SK-N-DZ (cell line): Measurements from ENCODE around the gene VPS51.
"Not testable (repeated sequence)": the region's sequence is repeated elsewhere in the genome, so short reads cannot be mapped to it uniquely, and the experiment has no call there.

Experiments
- DNase-seq: peaks from one replicate; pipeline ENCODE4 v3.0.0-alpha.2; 2015; ENCODE audit warnings: low spot score

Gene VPS51

DNA sequence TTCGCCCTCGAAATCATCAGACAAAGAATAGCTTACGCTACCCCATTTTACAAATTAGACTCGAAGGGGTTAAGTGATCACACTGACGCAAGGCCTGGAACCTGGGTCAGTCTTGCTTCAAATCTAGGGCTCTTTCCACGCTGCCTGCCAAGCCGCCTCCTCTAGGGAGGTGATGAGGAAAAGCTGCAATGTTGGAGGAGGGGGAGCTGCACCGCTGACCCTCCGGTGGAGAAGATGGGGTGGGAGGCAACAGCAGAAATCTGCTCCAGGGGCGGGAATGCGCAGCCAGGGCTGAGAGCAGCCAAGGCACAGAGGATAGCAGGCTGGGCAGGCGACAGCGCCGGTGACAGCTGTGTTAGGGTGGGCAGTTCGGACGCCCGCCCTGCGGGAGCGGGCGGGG lies 37.7 kb downstream of the VPS51 start:
- no peak for DNase-seq

- peak; percentile 92 for DNase-seq
These were observed 38.4 kb downstream of the VPS51 start, which contains the start of gene SYVN1 for GRCh38 chr11:65134240-65134951. TSS of gene SYVN1 (minus strand) at chr11:65134519. CDS start at chr11:65133601, 918 bp downstream.

- DNase-seq = peak; percentile 97
These were observed 39.1 kb downstream of the VPS51 start for GRCh38 chr11:65134952-65135632.

GRCh38 chr11:65135633-65136145 lies 39.7 kb downstream of the VPS51 start:
- no peak for DNase-seq

GRCh38 chr11:65136515-65137096 lies 40.6 kb downstream of the VPS51 start:
- DNase-seq = no peak

- DNase-seq = no peak
These were observed 46.0 kb downstream of the VPS51 start for GRCh38 chr11:65141896-65142494.

DNA sequence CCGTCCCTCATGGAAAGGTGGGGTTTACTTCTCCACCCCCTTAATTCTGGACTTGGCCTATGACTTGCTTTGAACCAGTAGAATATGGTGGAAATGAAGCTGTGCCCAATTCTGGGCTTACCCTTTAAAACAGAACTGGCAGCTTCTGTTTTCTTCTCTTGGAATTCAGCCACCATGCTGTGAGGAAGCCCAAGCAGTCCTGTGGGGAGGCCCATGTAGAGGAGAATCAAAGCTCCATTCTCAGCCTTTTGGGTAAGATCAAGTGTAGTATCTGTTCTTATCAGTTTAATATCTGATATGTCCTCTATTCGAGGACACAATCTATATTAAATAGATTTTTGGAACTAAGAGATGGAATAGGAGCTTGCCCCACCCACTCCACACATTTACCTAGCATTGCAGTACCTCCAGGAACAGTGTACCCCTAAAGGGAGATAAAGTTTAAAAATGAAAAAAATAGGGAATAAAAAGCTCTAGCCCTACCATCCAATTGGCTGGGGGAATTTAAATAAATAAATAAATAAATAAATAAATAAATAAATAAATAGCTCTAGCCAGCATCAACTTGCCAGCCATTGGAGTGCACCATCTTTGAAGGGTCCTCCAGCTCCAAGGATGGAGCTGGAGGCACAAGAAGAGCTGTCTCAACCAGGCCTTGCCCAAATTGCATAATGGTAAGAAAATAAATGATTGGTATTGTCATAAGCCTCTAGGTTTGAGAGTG lies 51.5 kb downstream of the VPS51 start:
- no peak for DNase-seq

GRCh38 chr11:65148657-65149056 lies 52.6 kb downstream of the VPS51 start:
- no peak for DNase-seq

DNA sequence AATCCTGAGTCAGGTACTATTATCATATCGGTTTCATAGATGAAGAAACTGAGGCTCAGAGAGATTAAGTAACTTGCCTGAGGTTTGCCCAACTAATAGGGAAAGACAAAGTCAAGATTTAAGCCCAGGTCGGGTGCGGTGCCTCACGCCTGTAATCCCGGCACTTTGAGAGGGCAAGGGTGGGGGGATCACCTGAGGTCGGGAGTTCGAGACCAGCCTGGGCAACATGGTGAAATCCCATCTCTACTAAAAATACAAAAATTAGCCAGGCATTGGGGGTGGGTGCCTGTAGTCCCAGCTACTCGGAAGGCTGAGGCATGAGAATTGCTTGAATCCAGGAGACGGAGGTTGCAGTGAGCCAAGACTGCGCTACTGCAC lies 54.1 kb downstream of the VPS51 start:
- not testable (repeated sequence) for DNase-seq

DNA sequence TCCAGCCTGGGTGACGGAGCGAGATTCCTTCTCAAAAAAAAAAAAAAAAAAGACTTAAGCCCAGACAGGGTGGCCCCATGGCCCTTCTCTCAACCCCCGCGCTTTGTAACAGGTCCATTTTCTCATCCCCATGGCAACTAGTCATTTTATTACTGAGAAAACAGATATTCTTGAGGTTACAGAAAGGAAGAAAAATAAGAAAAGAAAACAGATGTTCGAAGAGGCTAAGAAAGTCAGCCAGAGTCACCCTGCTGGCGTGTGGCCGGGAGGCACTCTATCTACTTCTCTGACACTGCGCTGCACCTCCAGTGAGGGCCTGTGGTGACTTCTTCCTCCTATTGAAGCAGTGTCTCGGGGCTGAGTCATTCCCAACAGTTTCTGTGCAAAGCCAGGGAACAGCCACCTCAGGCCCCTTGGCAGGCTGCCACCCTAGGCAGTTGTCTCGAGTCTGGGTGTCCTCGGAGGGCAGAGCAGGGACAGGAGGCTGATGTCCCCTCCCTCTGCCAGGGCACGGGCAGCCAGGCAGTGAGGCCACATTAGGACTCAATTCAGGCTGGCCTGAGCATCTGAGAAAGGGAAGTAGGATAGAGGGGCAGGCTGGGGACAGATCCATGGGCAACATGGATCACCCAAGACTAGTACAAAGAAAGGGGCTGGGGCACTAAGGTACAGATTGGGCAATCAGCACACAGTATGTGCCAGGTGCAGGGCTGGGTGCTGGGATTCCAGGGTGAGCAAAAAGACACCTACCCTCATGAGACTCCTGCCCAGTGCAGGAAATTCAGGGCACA lies 54.7 kb downstream of the VPS51 start:
- DNase-seq = no peak

DNA sequence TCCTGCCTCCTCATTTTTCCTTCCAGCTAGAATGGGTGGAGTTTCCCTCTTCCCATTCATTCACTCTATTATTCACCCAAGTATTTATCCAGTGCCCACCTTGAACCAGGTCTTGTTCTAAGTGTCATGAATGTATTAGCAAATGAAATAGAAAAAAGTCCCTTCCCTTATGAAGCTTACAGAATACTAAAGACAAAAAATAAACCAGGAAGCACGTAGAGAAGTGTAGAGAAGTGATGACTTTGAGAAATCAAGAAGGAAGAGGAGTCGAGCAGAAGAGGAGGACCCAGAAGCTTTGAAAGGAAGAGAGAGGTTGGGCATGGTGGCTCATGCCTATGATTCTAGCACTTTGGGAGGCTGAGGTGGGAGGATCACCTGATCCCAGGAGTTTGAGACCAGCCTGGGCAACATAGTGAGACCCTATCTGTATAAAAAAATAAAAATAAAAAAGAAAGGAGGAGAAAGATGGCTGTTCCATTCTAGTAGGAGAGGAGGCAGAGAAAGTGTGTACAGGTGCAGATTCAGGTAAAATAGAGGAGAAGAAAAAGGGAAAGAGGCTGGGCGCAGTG lies 55.4 kb downstream of the VPS51 start:
- no peak for DNase-seq

- DNase-seq = no peak
These were observed 56.1 kb downstream of the VPS51 start for GRCh38 chr11:65152122-65152521.

GRCh38 chr11:65156256-65156655 lies 60.2 kb downstream of the VPS51 start:
- DNase-seq = no peak

- DNase-seq = no peak
These were observed 60.9 kb downstream of the VPS51 start for GRCh38 chr11:65156926-65157325.

DNA sequence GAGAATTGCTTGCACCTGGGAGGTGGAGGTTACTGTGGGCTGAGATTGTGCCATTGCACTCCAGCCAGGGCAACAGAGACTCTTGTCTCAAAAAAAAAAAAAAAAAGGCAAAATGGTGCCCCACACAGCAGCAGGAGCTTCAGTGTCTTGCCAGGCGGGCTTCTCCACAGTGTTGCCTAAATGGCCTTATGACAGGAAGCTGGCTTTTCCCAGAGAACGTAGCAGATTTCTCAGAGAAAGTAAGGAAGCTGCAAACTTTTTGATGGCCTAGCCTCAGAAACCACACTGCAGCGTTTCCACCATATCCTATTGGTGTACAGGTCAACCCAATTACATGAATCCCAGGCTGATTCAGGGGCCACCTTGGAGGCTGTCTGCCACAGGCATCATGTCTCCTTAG lies 61.3 kb downstream of the VPS51 start:
- DNase-seq = no peak

- DNase-seq = no peak
These were observed 63.0 kb downstream of the VPS51 start for GRCh38 chr11:65159012-65159411.

- DNase-seq = no peak
These were observed 64.6 kb downstream of the VPS51 start for GRCh38 chr11:65160643-65161042.
